Loucy (cell line): ENCODE data around the gene FHAD1.

Experiments used
- H2AFZ ChIP-seq: fragments of 200-600 bp; sonication (generic); 2 replicates; pipeline ENCODE4 v1.6.0; 2016; ENCODE audit warnings: antibody characterized with exemption, mild to moderate bottlenecking, low read length, moderate library complexity
- H3F3A ChIP-seq: fragments of 200-600 bp; 2 replicates; pipeline ENCODE4 v1.6.0; 2016; ENCODE audit warnings: antibody characterized with exemption, low read depth, mild to moderate bottlenecking
- H3K27me3 ChIP-seq: fragments of 200-600 bp; sonication (generic); 2 replicates; pipeline ENCODE4 v1.6.1; 2014; ENCODE audit warnings: low read length, mild to moderate bottlenecking; ENCODE audit not compliant: insufficient read depth, poor library complexity, severe bottlenecking
- H3K36me3 ChIP-seq: fragments of 200-600 bp; sonication (generic); 2 replicates; pipeline ENCODE4 v1.6.1; 2016; ENCODE audit warnings: low read length; ENCODE audit not compliant: insufficient read depth
- H3K4me1 ChIP-seq: fragments of 200-600 bp; sonication (generic); 2 replicates; pipeline ENCODE4 v1.5.1; 2014; ENCODE audit warnings: low read length, mild to moderate bottlenecking; ENCODE audit not compliant: insufficient read depth, poor library complexity, severe bottlenecking
- H3K4me2 ChIP-seq: fragments of 200-600 bp; sonication (generic); 2 replicates; pipeline ENCODE4 v1.6.0; 2014; ENCODE audit warnings: antibody characterized with exemption, low read length, low read depth, mild to moderate bottlenecking; ENCODE audit not compliant: poor library complexity, severe bottlenecking
- H3K4me3 ChIP-seq: fragments of 200-600 bp; sonication (generic); 2 replicates; pipeline ENCODE4 v1.5.1; 2014; ENCODE audit warnings: low read length, mild to moderate bottlenecking, mixed read lengths; ENCODE audit not compliant: poor library complexity, severe bottlenecking
- H3K79me2 ChIP-seq: fragments of 200-600 bp; sonication (generic); 2 replicates; pipeline ENCODE4 v1.6.1; 2014; ENCODE audit warnings: low read length; ENCODE audit not compliant: insufficient read depth
- H3K9ac ChIP-seq: fragments of 200-600 bp; sonication (generic); 2 replicates; pipeline ENCODE4 v1.6.0; 2014; ENCODE audit warnings: mild to moderate bottlenecking, low read depth, low read length, moderate library complexity; ENCODE audit not compliant: poor library complexity, severe bottlenecking
- H3K9me2 ChIP-seq: fragments of 200-600 bp; sonication (generic); replicated peaks from 2 replicates; pipeline ENCODE4 v1.6.1; 2016; ENCODE audit warnings: low read depth, low read length, mixed read lengths
- H3K9me3 ChIP-seq: fragments of 200-600 bp; sonication (generic); 2 replicates; pipeline ENCODE4 v1.6.1; 2014; ENCODE audit warnings: mild to moderate bottlenecking, antibody characterized with exemption, low read length, low read depth; ENCODE audit not compliant: insufficient read depth
- H4K20me1 ChIP-seq: fragments of 200-600 bp; sonication (generic); 2 replicates; pipeline ENCODE4 v1.6.0; 2014; ENCODE audit warnings: antibody characterized with exemption, low read length, mild to moderate bottlenecking; ENCODE audit not compliant: insufficient read depth, poor library complexity, severe bottlenecking
- EZH2phosphoT487 ChIP-seq: fragments of 200-600 bp; IDR thresholded peaks from 2 replicates; pipeline ENCODE4 v1.6.1; 2018; ENCODE audit warnings: antibody characterized with exemption, mild to moderate bottlenecking, moderate library complexity, borderline replicate concordance
- TF ChIP-seq, protein P1 (sequence below): fragments of 200-600 bp; sonication (generic); conservative IDR thresholded peaks from 2 replicates; pipeline ENCODE4 v1.5.1; 2014; ENCODE audit warnings: mild to moderate bottlenecking, antibody characterized with exemption, low read length

FHAD1 gene

DNA sequence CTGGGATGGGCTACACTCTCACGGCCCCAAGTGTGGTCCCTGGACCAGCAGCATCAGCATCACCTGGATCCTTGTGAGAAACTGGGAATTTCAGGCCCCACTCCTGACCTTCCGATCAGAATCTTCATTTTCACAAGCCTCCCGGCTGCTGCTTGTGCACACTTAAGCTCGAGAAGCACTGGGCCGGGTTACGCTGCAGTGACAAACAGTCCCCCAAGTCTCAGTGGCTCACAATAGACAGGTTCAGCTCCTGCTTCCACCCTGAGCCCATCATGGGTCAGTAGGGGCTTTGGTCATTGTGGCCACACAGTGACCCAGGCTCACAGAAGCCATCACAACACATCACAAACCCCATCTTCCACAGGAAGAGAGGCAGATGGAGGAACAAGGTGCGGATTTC, 63.5 kb downstream of the FHAD1 start:
- Histone ChIP-seq H3F3A (no peaks in the 10 kb centered on the region), H4K20me1 (no peaks in the 10 kb centered on the region), H3K4me1 (no peaks in the 10 kb centered on the region), H3K9me2 (no peaks in the 10 kb centered on the region), H3K9ac (no peak overlapping the region), H3K36me3 (no peaks in the 10 kb centered on the region), H3K4me3 (no peak overlapping the region), H3K27me3 (no peaks in the 10 kb centered on the region), H3K9me3 (no peaks in the 10 kb centered on the region), H3K79me2 (no peaks in the 10 kb centered on the region), H2AFZ (no peak overlapping the region), H3K4me2 (no peak overlapping the region)
- TF ChIP-seq, protein P1, sequence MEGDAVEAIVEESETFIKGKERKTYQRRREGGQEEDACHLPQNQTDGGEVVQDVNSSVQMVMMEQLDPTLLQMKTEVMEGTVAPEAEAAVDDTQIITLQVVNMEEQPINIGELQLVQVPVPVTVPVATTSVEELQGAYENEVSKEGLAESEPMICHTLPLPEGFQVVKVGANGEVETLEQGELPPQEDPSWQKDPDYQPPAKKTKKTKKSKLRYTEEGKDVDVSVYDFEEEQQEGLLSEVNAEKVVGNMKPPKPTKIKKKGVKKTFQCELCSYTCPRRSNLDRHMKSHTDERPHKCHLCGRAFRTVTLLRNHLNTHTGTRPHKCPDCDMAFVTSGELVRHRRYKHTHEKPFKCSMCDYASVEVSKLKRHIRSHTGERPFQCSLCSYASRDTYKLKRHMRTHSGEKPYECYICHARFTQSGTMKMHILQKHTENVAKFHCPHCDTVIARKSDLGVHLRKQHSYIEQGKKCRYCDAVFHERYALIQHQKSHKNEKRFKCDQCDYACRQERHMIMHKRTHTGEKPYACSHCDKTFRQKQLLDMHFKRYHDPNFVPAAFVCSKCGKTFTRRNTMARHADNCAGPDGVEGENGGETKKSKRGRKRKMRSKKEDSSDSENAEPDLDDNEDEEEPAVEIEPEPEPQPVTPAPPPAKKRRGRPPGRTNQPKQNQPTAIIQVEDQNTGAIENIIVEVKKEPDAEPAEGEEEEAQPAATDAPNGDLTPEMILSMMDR = no peak
- no peak for TF ChIP-seq EZH2phosphoT487

DNA sequence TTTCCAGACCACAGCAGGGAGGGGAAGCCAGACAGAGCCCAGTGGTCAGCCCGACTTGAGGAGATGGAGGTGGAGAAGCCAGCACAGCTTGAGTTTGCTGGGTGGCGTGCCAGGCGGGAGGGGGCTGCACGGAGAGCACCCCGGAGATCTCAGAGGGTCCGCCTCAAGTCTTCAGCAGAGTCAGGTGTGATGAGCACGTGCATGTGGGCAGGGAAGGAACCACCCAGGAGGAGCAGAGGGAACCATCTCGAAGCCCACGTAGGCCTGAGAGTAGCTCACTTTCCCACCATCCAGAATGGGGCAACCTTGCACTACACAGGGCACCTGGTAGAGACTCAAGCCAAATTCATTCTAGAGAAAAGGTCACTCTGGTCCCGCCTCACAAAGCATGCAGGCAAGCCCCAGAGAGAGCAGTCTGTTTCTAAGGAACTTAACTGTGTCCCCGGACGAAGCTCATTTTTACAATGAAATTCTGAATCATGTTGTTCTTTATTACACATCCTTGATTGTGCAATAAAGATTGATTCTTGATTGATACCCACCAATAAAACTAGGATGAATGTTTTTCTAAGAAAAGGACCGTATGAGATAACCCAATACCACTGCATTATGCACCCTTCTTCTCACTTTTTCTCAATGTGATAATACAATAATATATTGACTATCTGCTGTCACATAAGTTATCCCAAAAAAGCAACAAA, 64.2 kb downstream of the FHAD1 start:
- no peak for TF ChIP-seq EZH2phosphoT487
- TF ChIP-seq, protein P1 = no peak
- no peaks in the 10 kb centered on the region for H3K4me1 ChIP-seq
- no peaks in the 10 kb centered on the region for H3K9me3 ChIP-seq
- H3K79me2 ChIP-seq = no peaks in the 10 kb centered on the region
- H2AFZ ChIP-seq = no peak overlapping the region
- H3F3A ChIP-seq = no peaks in the 10 kb centered on the region
- H3K4me2 ChIP-seq = no peak overlapping the region
- H3K9ac ChIP-seq = no peak overlapping the region
- H3K9me2 ChIP-seq = no peaks in the 10 kb centered on the region
- no peak overlapping the region for H3K4me3 ChIP-seq
- no peaks in the 10 kb centered on the region for H3K27me3 ChIP-seq
- H4K20me1 ChIP-seq = no peaks in the 10 kb centered on the region
- H3K36me3 ChIP-seq = no peaks in the 10 kb centered on the region

DNA sequence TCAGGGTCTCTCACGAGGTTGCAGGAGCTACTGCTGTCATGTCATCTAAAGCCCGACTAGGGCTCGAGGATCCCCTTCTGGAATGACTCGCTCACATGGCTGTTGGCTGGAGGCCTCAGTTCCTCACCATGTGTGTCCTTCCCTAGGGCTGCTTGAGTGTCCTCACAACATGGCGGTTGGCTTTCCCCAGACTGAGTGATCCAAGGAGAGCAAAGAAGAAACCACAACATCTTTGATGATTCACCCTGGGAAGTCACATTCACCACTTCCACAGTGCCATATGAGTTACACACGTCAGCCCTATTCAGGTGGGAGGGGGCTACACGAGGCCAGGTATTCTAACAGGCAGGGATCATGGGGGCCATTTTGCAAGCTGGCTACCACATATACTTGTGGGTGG, 64.9 kb downstream of the FHAD1 start:
- Histone ChIP-seq H3K4me2 (no peak overlapping the region), H3K9me3 (no peaks in the 10 kb centered on the region), H3K79me2 (no peaks in the 10 kb centered on the region), H3F3A (no peaks in the 10 kb centered on the region), H2AFZ (no peak overlapping the region), H3K9ac (no peak overlapping the region), H3K4me3 (no peak overlapping the region), H3K9me2 (no peaks in the 10 kb centered on the region), H4K20me1 (no peaks in the 10 kb centered on the region), H3K4me1 (no peaks in the 10 kb centered on the region), H3K27me3 (no peaks in the 10 kb centered on the region), H3K36me3 (no peaks in the 10 kb centered on the region)
- TF ChIP-seq EZH2phosphoT487 = no peak
- TF ChIP-seq, protein P1 = no peak
